Endothelial cell of umbilical vein (primary cell): ENCODE measurements around the gene RNF19B. TPM values are rescaled to one million over a fixed set of nuclear protein-coding genes. Genes with fewer than 3 reads are reported as not detected.

Experiments
- BruUV-seq: library from RNA; stranded (reverse); fragments of 400-500 nt; replicated peaks from 2 replicates; lab custom pipeline; 2021; lab: Mats Ljungman, UMichigan
- CTCF ChIA-PET: fragments of 300-600, 350-600 bp; sonication (Branson Sonifier 250); formaldehyde crosslinking; loops from one replicate; lab custom pipeline; 2021; ENCODE audit warnings: antibody characterized with exemption, inconsistent platforms; lab: Charles Lee
- POLR2A ChIA-PET: fragments of 300-600, 350-600 bp; sonication (Branson Sonifier 250); formaldehyde crosslinking; loops from one replicate; lab custom pipeline; 2021; ENCODE audit warnings: antibody characterized with exemption, inconsistent platforms; lab: Charles Lee
- DNase-seq: peaks from one replicate; pipeline ENCODE4 v3.0.0-alpha.2; 2011; ENCODE audit warnings: low read depth, low spot score
- FAIRE-seq: peaks from 2 replicates; lab custom pipeline; 2011; peaks lifted over from hg19 to GRCh38; lab: Jason Lieb, UNC
- H2AFZ ChIP-seq: 2 replicates; pipeline ENCODE4 v1.6.0; 2012; ENCODE audit warnings: low read depth, low read length, control low read depth, inconsistent platforms
- H3K27ac ChIP-seq: 2 replicates; pipeline ENCODE4 v1.5.1; 2011; ENCODE audit warnings: low read depth, mild to moderate bottlenecking, control low read depth, low read length, moderate library complexity; ENCODE audit not compliant: insufficient read depth
- H3K27me3 ChIP-seq, 2 experiments: 2 replicates each; pipeline versions ENCODE4 v1.6.0 to v1.6.1; 2011; ENCODE audit warnings: low read length in 2 of 2, mixed read lengths in 1 of 2; ENCODE audit not compliant: control insufficient read depth in 2 of 2, insufficient read depth in 2 of 2
- H3K36me3 ChIP-seq, 2 experiments: 2 replicates in 1 of 2; 3 replicates in 1 of 2; pipeline ENCODE4 v1.5.1; 2011; ENCODE audit warnings: low read length in 2 of 2, mild to moderate bottlenecking in 1 of 2, moderate library complexity in 1 of 2; ENCODE audit not compliant: control insufficient read depth in 2 of 2, insufficient read depth in 2 of 2; ENCODE audit errors: extremely low read depth in 1 of 2
- H3K4me1 ChIP-seq: 3 replicates; pipeline ENCODE4 v1.5.1; 2011; ENCODE audit warnings: mild to moderate bottlenecking, low read length; ENCODE audit not compliant: control insufficient read depth, insufficient read depth; ENCODE audit errors: extremely low read depth
- H3K4me2 ChIP-seq: 2 replicates; pipeline ENCODE4 v1.6.1; 2011; ENCODE audit warnings: low read length, control low read depth, mixed read lengths; ENCODE audit not compliant: insufficient read depth
- H3K4me3 ChIP-seq, 3 experiments: fragments of 200-600 bp in 1 of 3; sonication (generic), shearing (Covaris generic) in 1 of 3; replicated peaks in 1 of 3; 2 replicates each; pipeline ENCODE4 v1.5.1; 2011 to 2016; ENCODE audit warnings: control low read depth in 3 of 3, low read length in 3 of 3, mild to moderate bottlenecking in 2 of 3, inconsistent platforms in 1 of 3, low read depth in 1 of 3, moderate library complexity in 1 of 3; ENCODE audit not compliant: insufficient read depth in 1 of 3
- H3K79me2 ChIP-seq: 2 replicates; pipeline ENCODE4 v1.6.0; 2012; ENCODE audit warnings: low read length, inconsistent platforms; ENCODE audit not compliant: control insufficient read depth, insufficient read depth
- H3K9ac ChIP-seq: replicated peaks from 2 replicates; pipeline ENCODE3; 2011; ENCODE audit warnings: low read length, control low read depth; ENCODE audit not compliant: insufficient read depth; ENCODE audit errors: extremely low read depth
- H3K9me1 ChIP-seq: replicated peaks from 3 replicates; pipeline ENCODE4 v1.6.0; 2011; ENCODE audit warnings: mild to moderate bottlenecking, low read length; ENCODE audit not compliant: control insufficient read depth, insufficient read depth; ENCODE audit errors: extremely low read depth
- H3K9me3 ChIP-seq: replicated peaks from 2 replicates; pipeline ENCODE4 v1.5.1; 2012; ENCODE audit warnings: low read length, inconsistent platforms; ENCODE audit not compliant: control insufficient read depth, insufficient read depth
- H4K20me1 ChIP-seq: replicated peaks from 2 replicates; pipeline ENCODE3; 2011; ENCODE audit warnings: mild to moderate bottlenecking, low read length; ENCODE audit not compliant: control insufficient read depth, insufficient read depth; ENCODE audit errors: extremely low read depth
- CTCF ChIP-seq, 2 donors: IDR thresholded peaks; 1 replicate in 1 of 2; 2 replicates in 1 of 2; pipeline ENCODE4 v1.5.1; 2011; ENCODE audit warnings: low read length in 2 of 2, mild to moderate bottlenecking in 2 of 2, moderate library complexity in 2 of 2, control low read depth in 1 of 2, inconsistent platforms in 1 of 2, low read depth in 1 of 2; ENCODE audit not compliant: insufficient read depth in 1 of 2; ENCODE audit errors: extremely low read depth in 1 of 2
- EZH2 ChIP-seq: IDR thresholded peaks from 2 replicates; pipeline ENCODE4 v1.6.1; 2012; ENCODE audit warnings: borderline replicate concordance, low read depth, mild to moderate bottlenecking, moderate library complexity, low read length, inconsistent platforms; ENCODE audit not compliant: severe bottlenecking
- FOS ChIP-seq: IDR thresholded peaks from 2 replicates; pipeline ENCODE4 v1.6.1; 2011; ENCODE audit warnings: mild to moderate bottlenecking, low read length, moderate library complexity, borderline replicate concordance; ENCODE audit not compliant: insufficient read depth
- GATA2 ChIP-seq: IDR thresholded peaks from 2 replicates; pipeline ENCODE4 v1.7.0; 2011; ENCODE audit warnings: low read depth, mild to moderate bottlenecking, moderate library complexity, mixed read lengths, low read length; ENCODE audit not compliant: insufficient read length, insufficient read depth
- JUN ChIP-seq: IDR thresholded peaks from 2 replicates; pipeline ENCODE4 v1.6.1; 2011; ENCODE audit warnings: borderline replicate concordance, low read depth; ENCODE audit not compliant: insufficient read length, insufficient read depth
- MYC ChIP-seq: IDR thresholded peaks from one replicate; pipeline ENCODE4 v1.6.1; 2011; ENCODE audit warnings: mild to moderate bottlenecking, low read depth, low read length
- POLR2A ChIP-seq: IDR thresholded peaks from 2 replicates; pipeline ENCODE4 v1.6.1; 2012; ENCODE audit warnings: low read depth, mild to moderate bottlenecking, control low read depth, low read length
- POLR2AphosphoS5 ChIP-seq: IDR thresholded peaks from 2 replicates; pipeline ENCODE4 v1.6.1; 2012; ENCODE audit warnings: low read depth, mild to moderate bottlenecking, control low read depth, low read length, moderate library complexity; ENCODE audit not compliant: insufficient read depth
- dilution Hi-C: fragments of 300-500 bp; cut with MboI; formaldehyde crosslinking; loops from one replicate; pipeline ENCODE4 v1.15.0; 2019; ENCODE audit warnings: low sequenced_read_pairs; ENCODE audit not compliant: extremely low pct_ligation_motif_present
- intact Hi-C: fragments of 100-400 bp; cut with micrococcal nuclease; formaldehyde crosslinking; loops from one replicate; pipeline ENCODE4 v1.10.0; 2022
- polyA plus RNA-seq, 4 experiments: library from polyadenylated mRNA; depleted of rRNA in 3 of 4; stranded (reverse) in 3 of 4; unstranded in 1 of 4; fragments of >200 nt; gene quantifications; 2 replicates each; pipeline versions ENCODE4 v1.2.1 to v1.2.3, GENCODE V29; 2011 to 2012; ENCODE audit warnings: missing spikeins in 1 of 4
- total RNA-seq: library from RNA; stranded (reverse); gene quantifications from 2 replicates; pipeline ENCODE4 v1.2.3, GENCODE V29; 2021

RNF19B gene
- total and polyA plus RNA-seq, 2 donors (not counting 3 experiments of a cell fraction or from before 2014, with no cell fraction given), result 19.2 to 25.6 TPM

DNA sequence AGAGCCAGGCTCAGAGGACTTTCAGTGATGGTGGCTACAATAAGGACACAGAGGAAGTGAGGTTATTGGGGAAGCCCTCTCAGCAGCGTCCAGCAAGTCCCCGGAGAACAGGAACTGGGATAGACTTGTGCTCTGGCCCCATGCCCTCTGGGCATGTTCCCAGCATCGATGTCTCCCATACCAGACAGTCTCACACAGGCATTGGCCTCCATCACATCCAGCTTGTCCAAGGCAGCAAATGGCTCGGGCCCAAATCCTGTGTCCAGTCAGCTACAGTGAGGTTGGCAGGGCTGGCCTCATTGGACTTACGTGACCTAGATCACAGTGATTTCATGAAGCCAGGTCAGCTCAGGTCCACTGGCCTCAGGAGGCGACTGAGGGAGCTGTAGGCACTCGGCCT lies 43.8 kb downstream of the RNF19B start:
- TF ChIP-seq CTCF (IDR thresholded peaks at IDR 0.05; ENCODE audit: extremely low read depth in 1 of 2, insufficient read depth in 1 of 2, low read depth in 1 of 2, low read length in 2 of 2) (no peak), GATA2 (no peak), JUN (no peak), EZH2 (no peak), FOS (no peak), POLR2A (no peak), MYC (no peak), POLR2AphosphoS5 (no peak)
- Histone ChIP-seq H3K4me3 (no peak overlapping the region), H3K9ac (no peak overlapping the region), H3K9me1 (no peaks in the 10 kb centered on the region), H3K4me2 (no peak overlapping the region), H3K36me3 (no peaks in the 10 kb centered on the region), H2AFZ (no peak overlapping the region), H3K27me3 (peaks cover 4 to 5% of the 10 kb centered on the region in 2 experiments), H3K27ac (no peak overlapping the region), H3K79me2 (no peaks in the 10 kb centered on the region), H3K4me1 (no peaks in the 10 kb centered on the region), H3K9me3 (no peaks in the 10 kb centered on the region), H4K20me1 (no peaks in the 10 kb centered on the region)
- BruUV-seq, result no TSS peak
- DNase-seq (no peak), FAIRE-seq (no peak)
- dilution Hi-C loops (no loop called here), intact Hi-C loops (no loop called here)
- ChIA-PET POLR2A (no interaction called here), CTCF (interaction anchor here (0.8 to 2.7 kb wide), 4 partner anchors 14 to 165 kb away, joined by 3 to 13 read pairs (median 4); no protein-coding TSS in a partner anchor)
